ENCODE measurements around the gene PANX3. TPM values are rescaled to one million over a fixed set of nuclear protein-coding genes. Genes with fewer than 3 reads are reported as not detected.

The PANX3 gene
- total and polyA plus RNA-seq, 9 of the 15 experiments (the other 6 are each of a cell fraction or from before 2014, with no cell fraction given): 0.09 to 0.69 (median 0.39) TPM

GRCh38 chr11:124643605-124644425 is 32.6 kb downstream of the PANX3 start (continued):
- TF ChIP-seq ZNF592 (IDR thresholded peaks at IDR 0.05): no peak
- TF ChIP-seq PRMT5 (CRISPR knock-in tag; IDR thresholded peaks at IDR 0.05): no peak
- TF ChIP-seq SMAD2 (IDR thresholded peaks at IDR 0.05; ENCODE audit: low read depth, low read length): no peak
- TF ChIP-seq MAZ (CRISPR knock-in tag; conservative IDR thresholded peaks at IDR 0.05 in 1 of 2, IDR thresholded peaks at IDR 0.05 in 1 of 2): no peak
- TF ChIP-seq DIDO1 (tag; IDR thresholded peaks at IDR 0.05; ENCODE audit: low read depth): no peak
- TF ChIP-seq, protein P1, sequence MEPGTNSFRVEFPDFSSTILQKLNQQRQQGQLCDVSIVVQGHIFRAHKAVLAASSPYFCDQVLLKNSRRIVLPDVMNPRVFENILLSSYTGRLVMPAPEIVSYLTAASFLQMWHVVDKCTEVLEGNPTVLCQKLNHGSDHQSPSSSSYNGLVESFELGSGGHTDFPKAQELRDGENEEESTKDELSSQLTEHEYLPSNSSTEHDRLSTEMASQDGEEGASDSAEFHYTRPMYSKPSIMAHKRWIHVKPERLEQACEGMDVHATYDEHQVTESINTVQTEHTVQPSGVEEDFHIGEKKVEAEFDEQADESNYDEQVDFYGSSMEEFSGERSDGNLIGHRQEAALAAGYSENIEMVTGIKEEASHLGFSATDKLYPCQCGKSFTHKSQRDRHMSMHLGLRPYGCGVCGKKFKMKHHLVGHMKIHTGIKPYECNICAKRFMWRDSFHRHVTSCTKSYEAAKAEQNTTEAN (CRISPR knock-in tag; IDR thresholded peaks at IDR 0.05): no peak
- TF ChIP-seq ZSCAN32 (CRISPR knock-in tag; IDR thresholded peaks at IDR 0.05): no peak
- no peak for TF ChIP-seq ETS2 (tag; IDR thresholded peaks at IDR 0.05; ENCODE audit: borderline replicate concordance, poor library complexity, severe bottlenecking)
- no peak for TF ChIP-seq ZNF280A (IDR thresholded peaks at IDR 0.05; ENCODE audit: low read depth, partially characterized antibody)
- no peak for TF ChIP-seq RB1 (IDR thresholded peaks at IDR 0.05; ENCODE audit: low read depth)
- TF ChIP-seq YY1 (IDR thresholded peaks at IDR 0.05; ENCODE audit: borderline replicate concordance in 1 of 3, control insufficient read depth in 1 of 3, extremely low read depth in 1 of 3, insufficient read depth in 3 of 3, insufficient read length in 1 of 3, insufficient replicate concordance in 2 of 3, low read depth in 1 of 3, low read length in 2 of 3): peak in 1 of 3 experiments; percentile 83
- TF ChIP-seq, protein P2, sequence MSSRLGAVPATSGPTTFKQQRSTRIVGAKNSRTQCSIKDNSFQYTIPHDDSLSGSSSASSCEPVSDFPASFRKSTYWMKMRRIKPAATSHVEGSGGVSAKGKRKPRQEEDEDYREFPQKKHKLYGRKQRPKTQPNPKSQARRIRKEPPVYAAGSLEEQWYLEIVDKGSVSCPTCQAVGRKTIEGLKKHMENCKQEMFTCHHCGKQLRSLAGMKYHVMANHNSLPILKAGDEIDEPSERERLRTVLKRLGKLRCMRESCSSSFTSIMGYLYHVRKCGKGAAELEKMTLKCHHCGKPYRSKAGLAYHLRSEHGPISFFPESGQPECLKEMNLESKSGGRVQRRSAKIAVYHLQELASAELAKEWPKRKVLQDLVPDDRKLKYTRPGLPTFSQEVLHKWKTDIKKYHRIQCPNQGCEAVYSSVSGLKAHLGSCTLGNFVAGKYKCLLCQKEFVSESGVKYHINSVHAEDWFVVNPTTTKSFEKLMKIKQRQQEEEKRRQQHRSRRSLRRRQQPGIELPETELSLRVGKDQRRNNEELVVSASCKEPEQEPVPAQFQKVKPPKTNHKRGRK (tag; IDR thresholded peaks at IDR 0.05): 0 out of 2 replicates have a peak, but pooled peaks have one; percentile 15
- TF ChIP-seq HOXB6 (CRISPR knock-in tag; IDR thresholded peaks at IDR 0.05; ENCODE audit: borderline replicate concordance): no peak
- TF ChIP-seq GTF2A2 (tag; IDR thresholded peaks at IDR 0.05): no peak
- no peak for TF ChIP-seq PHB2 (IDR thresholded peaks at IDR 0.05; ENCODE audit: low read depth)
- 0 out of 2 replicates have a peak, but pooled peaks have one; percentile 15 for TF ChIP-seq SMARCE1 (IDR thresholded peaks at IDR 0.05)
- no peak for TF ChIP-seq CBX3 (IDR thresholded peaks at IDR 0.05; ENCODE audit: borderline replicate concordance in 1 of 2, low read length in 2 of 2)

Measured in K562 (cell line).